ENCODE results near the gene PRTN3.

PRTN3 gene

GRCh38 chr19:803686-804418 lies 36.9 kb upstream of the PRTN3 start:
- no peak for DNase-seq

GRCh38 chr19:804419-805165 lies 36.2 kb upstream of the PRTN3 start:
- no peak for DNase-seq

- no peak for DNase-seq
Measured at GRCh38 chr19:805166-805551, 35.6 kb upstream of the PRTN3 start.

GRCh38 chr19:805600-806550 lies 34.9 kb upstream of the PRTN3 start:
- DNase-seq = no peak

- DNase-seq = no peak
Measured at GRCh38 chr19:806815-807421, 33.9 kb upstream of the PRTN3 start.

GRCh38 chr19:807627-808422 lies 33.0 kb upstream of the PRTN3 start:
- DNase-seq = no peak

- DNase-seq = no peak
Measured at GRCh38 chr19:808423-808775, 32.4 kb upstream of the PRTN3 start.

GRCh38 chr19:810077-810855 lies 30.5 kb upstream of the PRTN3 start:
- no peak for DNase-seq

- DNase-seq = no peak
Measured at GRCh38 chr19:810883-811489, 29.8 kb upstream of the PRTN3 start.

GRCh38 chr19:811506-812048 lies 29.2 kb upstream of the PRTN3 start:
- DNase-seq = no peak

- no peak for DNase-seq
Measured at GRCh38 chr19:812049-812746, 28.6 kb upstream of the PRTN3 start.

- DNase-seq = no peak
Measured at GRCh38 chr19:812747-813218, 28.0 kb upstream of the PRTN3 start.

GRCh38 chr19:813219-814151 lies 27.3 kb upstream of the PRTN3 start:
- no peak for DNase-seq

GRCh38 chr19:814152-815078 lies 26.4 kb upstream of the PRTN3 start:
- DNase-seq = no peak

GRCh38 chr19:815079-815774 lies 25.6 kb upstream of the PRTN3 start:
- no peak for DNase-seq

GRCh38 chr19:815775-816499 lies 24.9 kb upstream of the PRTN3 start:
- DNase-seq = no peak

Measured in CD4-positive, alpha-beta T cell treated with Interferon gamma for 1 hour (primary cell).